Medulla oblongata (tissue), 1 donor: ENCODE measurements around the gene HOXC6.
A peak's percentile ranks its signal among the peaks of the same experiment; 100 is the strongest.

ENCODE experiments used
- DNase-seq: peaks from one replicate; pipeline ENCODE4 v3.0.0-alpha.2; 2015; ENCODE audit errors: extremely low spot score

Gene HOXC6

DNA sequence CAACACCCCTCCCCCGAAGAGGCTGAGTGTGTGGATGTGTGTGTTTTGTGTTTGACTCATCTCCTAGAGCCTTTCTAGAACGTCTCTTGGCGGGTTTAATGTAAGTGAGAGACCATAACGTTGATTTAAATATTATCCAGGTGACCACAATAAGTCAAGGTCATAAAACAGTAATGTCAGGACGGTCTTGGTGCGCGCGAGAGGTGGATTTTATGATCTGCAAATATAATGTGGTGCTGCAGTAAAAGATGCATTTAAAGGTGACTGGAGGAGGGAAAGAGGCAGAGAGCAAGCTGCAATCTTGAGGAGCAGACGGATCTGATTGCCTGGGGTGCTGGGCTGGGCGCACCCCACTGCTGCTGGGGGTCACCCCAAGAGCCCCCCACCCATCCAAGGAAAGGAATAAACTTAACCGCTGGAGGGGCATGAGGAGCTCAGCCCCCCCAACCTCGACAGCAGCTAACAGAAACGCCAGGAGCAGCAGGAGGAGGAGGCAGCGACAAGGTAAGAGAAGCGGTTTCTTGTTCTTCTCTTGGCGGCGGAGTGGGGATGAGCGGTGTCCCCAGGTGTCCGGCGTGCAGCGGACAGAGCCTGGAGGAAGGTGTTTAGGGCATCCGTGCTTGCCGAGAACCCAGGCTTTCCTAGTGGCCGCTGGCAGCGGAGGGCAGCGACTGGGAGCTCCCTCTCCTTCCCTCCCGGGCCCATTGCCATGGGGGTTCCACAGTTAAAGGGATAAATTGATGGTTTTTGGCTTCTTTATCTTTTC is 37.7 kb upstream of the HOXC6 start:
- DNase-seq = no peak

DNA sequence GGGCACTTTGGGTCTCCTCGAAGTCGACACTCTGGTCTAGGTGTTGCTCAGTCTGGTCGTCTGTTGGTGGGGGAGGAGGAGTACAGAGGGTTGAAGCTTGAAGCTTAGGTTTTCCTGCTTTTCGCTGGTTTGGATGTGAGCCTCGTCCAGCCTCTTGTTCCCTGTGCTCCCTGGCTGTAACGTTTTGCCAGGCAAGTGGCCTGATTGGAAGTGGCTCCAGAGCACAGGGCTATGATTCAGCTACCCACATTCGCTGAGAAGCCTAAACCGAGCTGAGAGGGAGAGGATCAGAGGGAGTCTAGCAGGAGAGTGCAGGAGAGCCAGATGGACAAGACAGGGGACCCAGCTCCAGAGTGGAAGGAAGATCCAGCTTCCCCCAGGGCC is 37.2 kb upstream of the HOXC6 start:
- peak; percentile 33 for DNase-seq

DNA sequence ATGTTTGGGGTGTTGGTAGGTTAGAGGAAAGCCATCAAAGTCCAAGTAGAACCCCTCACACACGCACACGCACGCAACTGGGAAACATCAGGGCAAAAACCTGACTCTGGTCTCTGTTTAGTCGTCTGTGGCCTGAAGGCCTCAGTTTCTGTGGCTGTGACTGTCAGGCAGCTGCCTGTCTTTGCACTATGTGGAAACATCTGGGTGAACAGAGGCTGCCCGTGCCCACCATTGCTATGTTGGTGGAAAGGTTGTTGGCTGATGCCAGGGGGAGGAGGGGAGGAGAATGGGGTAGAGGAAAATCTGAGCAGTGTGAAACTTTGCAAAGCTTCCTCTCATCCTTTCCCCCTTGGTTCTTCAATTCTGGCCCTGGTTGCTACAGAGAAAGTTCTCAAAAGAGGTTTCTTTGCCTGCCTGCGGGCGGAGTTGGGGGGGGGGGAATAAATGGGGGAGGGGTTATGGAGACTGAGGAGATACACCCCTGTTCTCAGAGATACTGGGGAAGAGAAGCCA is 35.8 kb upstream of the HOXC6 start:
- no peak for DNase-seq

DNA sequence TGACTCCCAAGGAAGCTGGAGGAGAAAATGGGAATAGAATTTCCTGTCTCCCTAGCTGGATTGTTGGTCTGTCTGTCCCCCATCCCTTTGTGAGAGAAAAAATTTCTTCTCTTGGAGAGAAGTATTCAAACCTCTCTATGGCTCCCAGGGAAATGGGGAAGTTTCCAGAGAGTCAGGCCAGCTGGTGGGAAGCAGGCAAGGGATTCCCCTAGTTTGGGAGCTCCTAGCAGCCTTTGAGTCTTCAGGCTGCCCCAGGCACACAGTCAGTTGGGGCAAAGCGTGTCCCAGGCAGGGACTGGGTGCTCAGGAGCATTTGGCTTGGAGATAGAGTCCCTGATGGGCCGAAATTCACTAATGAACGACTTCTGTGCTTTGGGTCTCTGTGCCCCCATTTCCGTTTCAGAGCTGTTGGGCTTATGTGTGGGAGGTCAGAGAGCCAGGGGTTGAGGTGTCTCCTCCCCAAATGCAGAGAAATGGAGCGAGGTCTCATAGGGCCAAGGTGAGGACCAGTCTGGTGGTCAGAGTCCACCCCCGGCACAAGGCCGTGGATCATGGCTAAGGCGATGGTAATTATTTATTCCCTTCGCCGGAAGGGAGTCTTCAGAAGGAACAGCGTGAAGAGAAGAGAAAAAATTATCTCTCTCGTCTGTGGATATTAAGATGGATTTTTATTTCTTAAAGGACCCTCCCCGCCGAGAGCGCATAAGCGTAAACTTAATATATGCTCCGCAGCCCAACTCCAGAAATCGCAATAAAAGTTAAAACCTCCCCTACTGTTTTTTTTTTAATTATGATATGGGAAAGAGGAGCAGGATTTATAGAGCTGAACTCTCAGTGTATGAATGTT is 34.9 kb upstream of the HOXC6 start:
- DNase-seq = no peak

DNA sequence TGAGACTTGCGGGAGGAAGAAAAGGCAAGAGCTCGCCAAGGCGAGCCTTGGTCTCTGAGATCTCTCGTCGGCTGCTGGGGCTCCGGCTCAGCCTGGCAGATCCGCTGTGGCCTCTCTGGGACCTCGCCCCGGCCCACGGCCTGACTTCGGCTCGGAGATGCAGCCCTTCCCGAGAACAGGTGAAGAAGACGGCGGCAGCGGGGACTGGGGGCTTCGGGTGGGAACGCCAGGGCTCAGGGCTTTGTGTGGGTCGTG is 34.3 kb upstream of the HOXC6 start:
- no peak for DNase-seq

DNA sequence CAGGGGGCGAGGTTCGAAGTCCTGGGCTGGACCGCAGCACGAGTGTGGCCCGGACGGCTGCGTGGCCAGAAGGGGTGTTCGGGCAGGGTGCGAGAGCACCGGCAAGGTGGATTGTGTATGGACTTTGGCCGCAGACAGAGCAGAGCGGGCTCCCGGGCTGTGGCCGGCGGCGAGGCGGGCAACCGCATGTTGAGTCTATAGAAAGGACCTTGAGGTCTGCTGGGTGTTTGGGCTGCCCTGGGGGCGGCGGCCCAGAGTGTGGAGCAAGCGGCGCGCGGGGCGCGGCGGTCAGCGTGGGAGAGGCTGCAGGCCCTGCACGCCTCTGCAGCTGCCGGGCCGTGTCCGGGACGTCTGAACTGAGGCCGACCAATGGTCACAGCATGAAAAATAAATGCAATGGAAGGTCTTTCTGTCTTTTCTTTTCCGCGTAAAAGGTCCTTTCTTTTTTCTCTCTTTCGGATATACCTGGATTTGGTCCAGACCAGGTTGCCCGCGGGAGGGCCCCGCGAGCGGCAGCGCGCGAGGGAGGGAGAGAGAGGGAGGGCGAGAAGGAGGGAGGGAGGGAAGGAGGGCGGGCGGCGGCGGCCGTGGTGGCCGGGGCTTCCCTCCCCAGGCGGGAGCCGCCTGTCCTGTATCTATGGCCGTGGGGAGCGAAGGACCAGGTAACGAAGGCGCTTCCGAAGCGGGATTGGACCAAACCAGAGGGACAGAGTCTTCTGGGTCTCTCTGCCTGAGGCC is 33.8 kb upstream of the HOXC6 start:
- DNase-seq = no peak

DNA sequence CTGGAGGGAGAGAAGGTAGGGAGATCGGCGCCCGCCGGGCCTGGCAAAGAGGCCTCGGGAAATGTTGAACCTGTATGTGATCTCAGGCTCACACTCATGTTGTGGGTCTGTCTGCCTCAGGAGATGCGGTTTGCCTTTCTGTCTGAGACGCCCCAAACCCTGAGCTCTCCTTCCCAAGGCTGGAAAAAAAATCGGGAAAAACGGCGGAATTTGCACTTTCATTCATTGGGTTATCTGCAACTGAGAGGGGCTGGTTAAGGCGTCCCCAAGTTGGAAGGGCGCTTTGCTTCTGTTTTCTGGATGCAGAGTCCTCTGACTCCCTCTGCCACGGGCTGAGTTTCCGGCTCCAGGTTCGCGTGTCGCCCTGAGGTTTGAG is 33.2 kb upstream of the HOXC6 start:
- no peak for DNase-seq

DNA sequence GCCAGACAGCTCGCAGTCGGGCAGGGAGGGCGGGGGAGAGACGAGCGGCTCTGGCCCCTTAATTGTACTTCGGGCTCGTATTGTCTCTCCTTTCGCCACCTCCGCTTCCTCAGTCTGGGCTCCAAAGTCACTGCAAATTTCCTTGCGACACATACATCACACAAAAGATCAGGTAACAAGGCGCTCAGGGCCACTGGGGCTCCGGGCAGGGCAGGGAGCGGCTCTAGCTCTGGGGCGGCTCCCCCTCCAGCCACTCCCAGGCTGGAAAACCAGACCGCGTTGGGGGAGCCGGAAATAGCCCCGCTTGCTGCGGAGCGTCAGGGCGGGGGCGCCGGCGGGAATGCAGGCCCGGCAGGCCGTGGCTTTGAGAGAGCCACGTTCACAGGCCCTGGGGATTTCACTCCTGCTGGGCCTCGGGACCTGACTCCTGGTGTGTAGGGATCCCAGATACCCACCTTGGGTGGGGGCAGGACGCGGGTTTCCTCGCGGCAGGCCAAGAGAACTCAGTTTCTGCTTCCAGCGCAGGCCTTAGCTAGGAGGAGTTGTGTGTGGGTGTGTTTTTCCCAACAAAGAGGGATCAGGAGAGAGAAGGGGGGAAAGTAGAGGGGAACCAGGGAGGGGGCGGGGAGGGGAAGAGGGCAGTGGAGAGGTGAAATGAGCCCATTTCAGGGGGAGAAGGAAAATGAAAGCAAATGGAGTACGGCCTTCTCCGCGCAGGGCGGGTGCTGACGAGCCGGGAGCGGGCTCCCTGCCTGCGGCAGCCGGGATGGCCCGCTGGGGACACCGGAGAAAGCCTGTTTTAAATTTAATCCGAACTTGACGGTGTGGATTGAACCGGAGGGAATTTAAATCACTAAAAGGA is 32.6 kb upstream of the HOXC6 start:
- no peak for DNase-seq

DNA sequence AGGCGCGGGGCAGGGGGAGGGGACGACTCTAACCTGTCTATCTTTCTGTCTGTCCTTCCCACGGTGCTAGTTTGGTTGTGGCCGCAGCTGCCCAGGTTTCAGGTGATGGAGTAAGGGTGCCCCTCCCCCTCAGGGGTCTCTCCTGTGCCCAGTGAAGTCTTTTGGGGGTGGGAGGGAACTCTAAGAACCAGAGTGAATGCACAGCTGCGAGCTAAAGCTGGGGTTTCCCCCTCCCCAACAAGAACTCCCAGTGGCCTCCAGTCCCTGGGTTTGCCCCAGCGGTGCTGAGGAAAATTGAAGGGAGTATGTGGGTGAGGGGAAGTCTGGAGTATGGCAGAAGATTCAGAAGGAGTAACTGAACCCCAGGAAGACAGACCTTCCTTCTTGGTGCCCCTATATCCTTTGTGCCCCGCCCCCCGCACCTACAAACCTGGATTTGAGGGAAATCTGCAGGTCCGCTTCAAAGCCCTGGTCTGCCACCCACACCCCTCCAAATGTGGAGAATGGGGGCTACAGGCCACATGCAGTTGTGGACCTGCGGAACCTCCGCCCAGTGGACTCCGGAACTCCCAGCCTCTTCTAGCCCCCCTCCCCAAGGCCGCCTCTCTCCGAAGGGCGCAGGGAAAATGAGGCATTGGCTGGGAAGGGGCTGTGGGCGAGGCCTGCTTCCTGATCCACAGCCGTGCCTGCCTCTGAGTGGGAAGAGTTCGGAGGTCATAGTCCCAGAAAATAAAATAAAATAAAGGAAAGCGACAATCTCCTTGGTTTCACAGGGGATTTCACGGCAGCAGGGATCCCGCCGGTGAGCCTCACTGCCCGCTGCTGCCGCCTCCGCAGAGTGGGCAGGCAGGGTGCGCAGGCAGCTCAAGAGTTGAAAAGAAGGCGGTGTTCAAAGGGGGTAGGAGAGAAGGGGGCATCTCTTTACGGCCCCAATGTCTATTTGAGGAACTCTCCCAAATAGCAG is 31.7 kb upstream of the HOXC6 start:
- no peak for DNase-seq

DNA sequence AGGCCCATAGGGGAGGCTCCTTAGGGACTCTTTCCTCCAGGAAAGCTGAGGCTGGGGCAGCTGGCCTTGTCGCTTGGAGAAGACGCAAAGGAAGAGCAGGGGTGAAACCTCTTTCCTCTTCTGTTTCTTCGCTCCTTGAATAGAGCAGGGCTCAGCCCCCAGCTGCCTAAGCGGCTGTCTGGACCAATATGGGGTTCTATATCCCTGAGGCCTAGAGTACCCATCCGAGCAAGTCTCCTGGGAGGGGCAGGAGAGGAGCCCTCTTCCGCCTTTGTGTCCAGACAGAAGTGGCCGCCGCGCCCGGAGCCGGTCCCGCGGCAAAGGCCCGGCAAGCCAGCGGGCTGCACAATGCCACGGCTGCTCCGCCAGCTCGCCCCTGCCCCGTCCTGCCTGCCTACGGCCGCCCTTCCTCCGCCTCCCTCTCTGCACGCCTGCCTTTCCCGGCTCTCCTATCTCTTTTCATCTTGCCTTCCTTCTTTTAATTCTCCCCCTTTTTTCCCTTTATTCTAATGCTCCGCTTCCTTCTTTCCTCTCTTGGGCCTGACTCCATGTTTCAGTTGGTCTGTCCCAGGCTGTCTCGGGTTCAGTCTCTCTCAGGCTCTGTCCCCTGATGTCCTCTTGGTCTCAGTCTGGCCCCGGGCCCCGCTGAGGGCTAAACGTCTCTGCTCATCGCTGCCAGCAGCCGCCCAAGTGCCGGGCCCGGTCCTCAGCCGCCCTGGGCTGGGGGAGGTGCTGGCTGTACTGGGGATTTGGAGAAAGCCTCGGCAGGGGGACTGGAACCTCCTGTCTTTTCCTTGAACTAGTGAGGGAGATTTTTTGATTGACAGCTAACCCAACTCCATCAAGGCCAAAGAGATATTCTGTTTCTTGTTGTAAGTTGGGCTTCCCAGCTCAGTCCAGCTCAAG is 30.8 kb upstream of the HOXC6 start:
- no peak for DNase-seq

DNA sequence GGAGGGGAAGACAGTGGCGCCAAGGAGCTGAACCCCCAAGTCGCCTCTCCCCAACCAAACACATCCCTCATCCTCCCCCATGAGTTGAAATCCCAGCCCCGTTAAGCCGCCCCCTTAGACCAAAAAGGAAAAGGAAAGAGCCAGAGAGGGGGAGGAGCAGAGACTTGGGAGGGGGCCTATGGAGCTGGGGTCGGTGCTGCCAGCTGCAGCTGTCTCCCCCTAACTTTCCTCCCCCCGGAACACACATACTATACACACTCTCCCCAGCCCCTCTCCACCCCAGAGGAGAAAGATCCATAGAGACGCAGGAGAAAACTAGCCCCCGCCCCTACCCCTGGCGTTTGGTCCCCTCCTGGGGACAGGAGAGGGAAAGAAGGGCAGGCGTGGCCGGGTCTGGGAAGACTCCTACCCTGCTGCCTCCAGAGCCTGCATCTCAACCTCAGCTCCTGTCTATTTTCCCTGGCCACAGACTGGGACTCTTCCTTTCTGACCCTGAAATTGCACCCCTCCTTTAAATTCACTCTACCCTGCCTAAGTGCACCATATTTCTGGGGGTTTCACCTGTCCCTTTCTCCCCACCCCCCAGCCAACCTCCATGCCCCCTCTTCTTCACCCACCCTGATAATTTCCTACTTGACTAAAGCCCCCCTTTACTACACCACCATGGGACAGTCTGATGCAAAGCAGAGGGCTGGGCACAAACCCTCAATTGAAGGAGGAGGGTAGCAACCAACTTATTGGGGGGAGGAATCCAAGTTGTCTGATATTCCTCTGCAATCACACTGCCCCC is 29.9 kb upstream of the HOXC6 start:
- DNase-seq = no peak

DNA sequence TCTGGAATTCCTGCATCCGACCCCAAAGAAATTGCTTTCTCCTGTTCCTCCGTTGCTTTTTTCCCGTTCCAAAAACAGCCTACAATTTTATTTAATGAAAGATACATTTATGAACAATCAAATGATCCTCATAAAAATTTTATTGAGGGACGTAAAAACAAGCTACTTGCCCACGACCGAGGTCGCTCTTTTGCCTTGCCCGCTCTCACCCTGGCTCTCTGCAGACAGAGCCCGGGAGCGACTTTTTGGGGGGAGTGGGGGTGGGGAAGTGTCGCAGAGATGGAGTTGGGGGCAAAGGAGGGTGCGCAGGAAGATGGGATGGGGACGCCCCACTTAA is 29.4 kb upstream of the HOXC6 start:
- DNase-seq = no peak

DNA sequence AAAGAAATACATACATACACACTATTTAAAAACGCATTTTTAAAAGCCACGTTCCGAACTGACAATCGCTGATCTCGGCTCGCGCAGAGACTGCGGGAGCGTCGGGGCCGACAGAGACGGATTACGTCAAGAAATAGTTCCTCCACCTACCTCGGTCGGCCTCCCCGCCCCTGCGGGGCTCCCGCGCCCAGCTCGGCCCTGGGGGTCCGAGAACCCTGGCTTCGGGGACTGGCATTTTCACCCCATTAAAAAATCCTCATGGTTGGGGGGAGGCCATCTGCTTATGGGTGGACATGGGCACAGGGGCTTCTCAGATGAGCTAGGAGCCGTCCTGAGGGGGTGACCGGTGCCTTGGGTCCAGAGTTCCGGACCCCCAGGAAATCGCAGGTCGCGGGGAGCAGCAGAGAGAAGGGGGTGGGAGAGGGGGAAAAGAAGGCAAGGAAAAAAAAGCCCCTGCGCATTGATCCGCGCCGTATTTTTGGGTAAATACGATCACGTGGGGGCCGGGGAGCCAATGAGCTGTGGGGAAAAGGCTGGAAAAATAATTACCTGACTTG is 28.6 kb upstream of the HOXC6 start:
- no peak for DNase-seq

DNA sequence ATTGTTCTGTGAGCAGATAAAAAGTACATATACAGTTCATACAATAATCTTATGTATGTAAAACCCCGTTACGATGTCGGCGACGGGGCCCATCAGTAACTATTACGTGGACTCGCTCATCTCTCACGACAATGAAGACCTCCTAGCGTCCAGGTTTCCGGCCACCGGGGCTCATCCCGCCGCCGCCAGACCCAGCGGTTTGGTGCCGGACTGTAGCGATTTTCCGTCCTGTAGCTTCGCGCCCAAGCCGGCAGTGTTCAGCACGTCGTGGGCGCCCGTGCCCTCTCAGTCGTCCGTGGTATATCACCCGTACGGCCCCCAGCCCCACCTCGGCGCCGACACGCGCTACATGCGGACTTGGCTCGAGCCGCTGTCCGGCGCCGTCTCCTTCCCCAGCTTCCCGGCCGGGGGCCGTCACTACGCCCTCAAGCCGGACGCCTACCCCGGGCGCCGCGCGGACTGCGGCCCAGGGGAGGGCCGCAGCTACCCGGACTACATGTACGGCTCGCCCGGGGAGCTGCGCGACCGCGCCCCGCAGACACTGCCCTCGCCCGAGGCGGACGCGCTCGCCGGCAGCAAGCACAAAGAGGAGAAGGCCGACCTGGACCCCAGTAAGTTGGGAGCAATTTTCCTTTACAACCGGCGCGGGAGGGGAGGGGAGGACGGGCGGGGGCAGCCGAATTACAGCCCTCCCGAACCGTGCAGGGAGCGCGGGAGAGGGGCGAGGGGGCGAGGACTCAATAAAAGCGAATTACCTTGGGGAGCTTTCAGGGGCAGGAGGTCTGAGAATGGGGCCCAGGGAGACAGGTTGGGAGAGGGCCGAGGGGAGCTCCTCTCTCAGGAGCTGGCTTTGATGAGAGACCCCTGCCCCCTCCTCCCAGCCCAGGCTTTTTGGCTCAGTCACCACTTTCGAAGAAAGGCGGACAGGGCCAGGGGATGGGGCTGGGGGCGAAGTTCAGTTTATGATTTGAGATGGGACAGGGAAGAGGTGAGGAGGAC is 27.8 kb upstream of the HOXC6 start, which contains the start of gene HOXC9:
TSS of gene HOXC9 (plus strand) at position 46 of the 999 bp plus-strand sequence. CDS start at position 74, 28 bp downstream.
- DNase-seq = no peak

DNA sequence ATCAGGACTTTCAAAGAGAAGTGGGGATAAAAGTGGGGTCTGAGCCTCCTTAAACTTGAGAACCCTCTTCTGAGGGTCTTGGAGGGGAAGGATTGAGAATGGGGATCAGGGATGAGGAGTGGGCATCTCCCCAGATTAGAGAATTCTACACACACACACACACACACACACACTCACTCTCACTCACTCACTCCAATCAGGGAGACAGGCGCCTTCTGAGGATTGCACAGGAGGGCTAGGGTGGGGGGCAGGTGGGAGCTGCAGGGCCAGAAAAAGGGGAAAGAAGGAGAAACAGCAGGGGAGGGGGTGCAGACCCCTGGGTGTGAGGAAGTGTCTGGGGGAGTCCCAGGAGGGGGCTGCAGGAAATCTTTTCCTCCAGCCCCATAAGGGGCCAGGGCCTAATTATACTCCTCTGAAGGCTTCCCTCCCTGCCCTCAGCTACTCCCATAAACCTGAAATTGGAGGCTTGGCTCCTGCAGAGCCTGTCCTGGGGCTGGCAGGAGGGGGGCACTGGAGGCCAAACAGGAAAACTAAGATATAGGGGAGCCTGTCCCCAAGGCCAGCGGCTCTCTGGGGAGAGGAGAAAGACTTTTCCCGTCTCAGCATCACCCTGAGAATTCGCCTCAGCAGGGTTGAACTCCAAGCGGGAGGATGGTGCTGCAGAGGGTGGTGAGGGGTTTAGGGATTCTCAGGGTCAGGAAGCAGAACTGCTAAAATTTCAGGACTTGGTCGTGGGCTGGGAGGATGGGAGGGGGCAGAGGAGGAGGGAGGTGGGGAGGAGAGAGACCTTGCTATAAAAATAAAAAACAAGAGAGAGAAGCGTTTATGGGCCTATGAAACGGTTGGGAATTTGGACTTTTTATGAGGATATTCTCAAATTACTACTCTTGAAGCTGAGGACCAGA is 26.7 kb upstream of the HOXC6 start:
- no peak for DNase-seq
